OCI-LY7 (cell line): ENCODE measurements around the gene HERPUD2. TPM values are rescaled to one million over a fixed set of nuclear protein-coding genes. Genes with fewer than 3 reads are reported as not detected.

Source experiments
- BruUV-seq: library from RNA; stranded (reverse); fragments of 400-500 nt; replicated peaks from 2 replicates; lab custom pipeline; 2021; lab: Mats Ljungman, UMichigan
- CTCF ChIA-PET: fragments of 300-600 bp; sonication (Branson Sonifier 250); formaldehyde crosslinking; loops from one replicate; lab custom pipeline; 2022; ENCODE audit warnings: antibody characterized with exemption; ENCODE audit not compliant: unreplicated experiment; lab: Charles Lee
- POLR2A ChIA-PET: fragments of 300-600 bp; sonication (Branson Sonifier 250); formaldehyde crosslinking; loops from one replicate; lab custom pipeline; 2022; ENCODE audit warnings: antibody characterized with exemption; lab: Charles Lee
- DNase-seq: peaks from one replicate; pipeline ENCODE4 v3.0.0-alpha.2; 2015; ENCODE audit warnings: low spot score
- H2AFZ ChIP-seq: fragments of 200-600 bp; sonication (generic), shearing (Covaris generic); 2 replicates; pipeline ENCODE4 v1.6.1; 2014; ENCODE audit warnings: mild to moderate bottlenecking, antibody characterized with exemption, low read length, moderate library complexity
- H3K27ac ChIP-seq: fragments of 200-600 bp; sonication (generic); 2 replicates; pipeline ENCODE4 v1.5.1; 2014; ENCODE audit warnings: mixed run types, low read depth, mild to moderate bottlenecking, moderate library complexity, low read length, inconsistent platforms; ENCODE audit not compliant: poor library complexity, severe bottlenecking
- H3K36me3 ChIP-seq: fragments of 200-600 bp; sonication (generic); 2 replicates; pipeline ENCODE4 v1.6.1; 2014; ENCODE audit warnings: mild to moderate bottlenecking, antibody characterized with exemption, low read length, moderate library complexity, mixed read lengths; ENCODE audit not compliant: insufficient read depth
- H3K4me1 ChIP-seq: fragments of 200-600 bp; sonication (generic); 2 replicates; pipeline ENCODE4 v1.5.1; 2014; ENCODE audit warnings: mild to moderate bottlenecking, low read length; ENCODE audit not compliant: insufficient read depth, poor library complexity, severe bottlenecking
- H3K4me2 ChIP-seq: fragments of 200-600 bp; sonication (generic); 2 replicates; pipeline ENCODE4 v1.6.1; 2014; ENCODE audit warnings: mild to moderate bottlenecking, low read length
- H3K4me3 ChIP-seq: fragments of 200-600 bp; sonication (generic); 2 replicates; pipeline ENCODE4 v1.5.1; 2014; ENCODE audit warnings: mild to moderate bottlenecking, low read depth, low read length; ENCODE audit not compliant: poor library complexity, severe bottlenecking
- H3K79me2 ChIP-seq: fragments of 200-600 bp; sonication (generic); 2 replicates; pipeline ENCODE4 v1.6.1; 2016; ENCODE audit warnings: low read depth, mild to moderate bottlenecking, low read length, moderate library complexity, mixed read lengths; ENCODE audit not compliant: insufficient read depth
- H3K9me2 ChIP-seq: fragments of 200-600 bp; sonication (generic); 2 replicates; pipeline ENCODE4 v1.6.1; 2016; ENCODE audit warnings: mild to moderate bottlenecking, low read length, mixed read lengths; ENCODE audit not compliant: insufficient read depth
- H3K9me3 ChIP-seq: fragments of 200-600 bp; sonication (generic); 2 replicates; pipeline ENCODE4 v1.6.1; 2014; ENCODE audit warnings: mild to moderate bottlenecking, mixed run types, low read length, mixed read lengths
- H4K20me1 ChIP-seq: fragments of 200-600 bp; sonication (generic); 2 replicates; pipeline ENCODE4 v1.6.1; 2014; ENCODE audit warnings: mild to moderate bottlenecking, antibody characterized with exemption, low read length, moderate library complexity, mixed read lengths; ENCODE audit not compliant: insufficient read depth
- CTCF ChIP-seq: fragments of 200-600 bp; sonication (generic); conservative IDR thresholded peaks from 2 replicates; pipeline ENCODE4 v1.5.1; 2014; ENCODE audit warnings: mild to moderate bottlenecking, antibody characterized with exemption, low read length, moderate library complexity, mixed read lengths
- EZH2phosphoT487 ChIP-seq: fragments of 200-600 bp; sonication (generic); IDR thresholded peaks from 2 replicates; pipeline ENCODE4 v1.6.1; 2018; ENCODE audit warnings: low read depth, borderline replicate concordance, mild to moderate bottlenecking, mixed run types, antibody characterized with exemption, low read length, moderate library complexity, mixed read lengths
- intact Hi-C: fragments of 100-400 bp; cut with micrococcal nuclease; formaldehyde crosslinking; loops from one replicate; pipeline ENCODE4 v1.10.0; 2022; ENCODE audit not compliant: unreplicated experiment
- total RNA-seq, 2 experiments: library from RNA; depleted of rRNA in 1 of 2; stranded (reverse); fragments of >200 nt in 1 of 2; shearing (Covaris generic) in 1 of 2; gene quantifications; 2 replicates each; pipeline ENCODE4 v1.2.3, GENCODE V29; 2014 to 2022

The HERPUD2 gene
- total RNA-seq, 2 experiments from 2014 or later = 11.9 to 20.6 TPM

- intact Hi-C loops = no loop called here
- POLR2A ChIA-PET = interaction anchor here (1.0 to 1.1 kb wide), 3 partner anchors 8 to 47 kb away, joined by 3 to 5 read pairs (median 4); no protein-coding TSS in a partner anchor
- no TSS peak for BruUV-seq
Measured at GRCh38 chr7:35599645-35600044, 95.3 kb downstream of the HERPUD2 start.

GRCh38 chr7:35599061-35599460 is 95.9 kb downstream of the HERPUD2 start:
- no peaks in the 10 kb centered on the region for H4K20me1 ChIP-seq
- TF ChIP-seq EZH2phosphoT487 = no peak
- H3K4me1 ChIP-seq = no peaks in the 10 kb centered on the region
- no peak for DNase-seq
- no TSS peak for BruUV-seq
- ChIA-PET CTCF (no interaction called here), POLR2A (interaction anchor here (0.6 to 1.1 kb wide), 4 partner anchors 9 to 372 kb away, joined by 3 to 5 read pairs (median 4); no protein-coding TSS in a partner anchor)
- no peak overlapping the region for H2AFZ ChIP-seq
- no peaks in the 10 kb centered on the region for H3K79me2 ChIP-seq
- no peak overlapping the region for H3K27ac ChIP-seq
- no peaks in the 10 kb centered on the region for H3K36me3 ChIP-seq
- intact Hi-C loops = no loop called here
- no peak overlapping the region for H3K4me3 ChIP-seq
- H3K9me2 ChIP-seq = no peaks in the 10 kb centered on the region
- no peak overlapping the region for H3K4me2 ChIP-seq
- H3K9me3 ChIP-seq = no peaks in the 10 kb centered on the region

More at GRCh38 chr7:35599645-35600044, 95.3 kb downstream of the HERPUD2 start:
- DNase-seq = no peak
- Histone ChIP-seq H3K4me1 (no peaks in the 10 kb centered on the region), H2AFZ (no peak overlapping the region), H3K36me3 (no peaks in the 10 kb centered on the region), H3K4me3 (no peak overlapping the region), H3K27ac (no peak overlapping the region), H3K9me3 (no peaks in the 10 kb centered on the region), H3K4me2 (no peak overlapping the region), H3K79me2 (no peaks in the 10 kb centered on the region), H3K9me2 (no peaks in the 10 kb centered on the region), H4K20me1 (no peaks in the 10 kb centered on the region)
- CTCF ChIA-PET = no interaction called here
- no peak for TF ChIP-seq EZH2phosphoT487
- TF ChIP-seq CTCF = no peak

GRCh38 chr7:35596061-35596460 is 98.9 kb downstream of the HERPUD2 start:
- H3K79me2 ChIP-seq = no peaks in the 10 kb centered on the region
- H3K4me1 ChIP-seq = no peaks in the 10 kb centered on the region
- H3K9me2 ChIP-seq = no peaks in the 10 kb centered on the region
- H3K4me3 ChIP-seq = no peak overlapping the region
- no peak for TF ChIP-seq CTCF
- TF ChIP-seq EZH2phosphoT487 = no peak
- POLR2A ChIA-PET = interaction anchor here (0.6 to 1.8 kb wide), 4 partner anchors 10 to 171 kb away, joined by 3 to 6 read pairs (median 4); no protein-coding TSS in a partner anchor
- intact Hi-C loops = no loop called here
- H3K9me3 ChIP-seq = no peaks in the 10 kb centered on the region
- no peaks in the 10 kb centered on the region for H4K20me1 ChIP-seq
- no TSS peak for BruUV-seq
- no peaks in the 10 kb centered on the region for H3K36me3 ChIP-seq
- no peak for DNase-seq
- no peak overlapping the region for H2AFZ ChIP-seq
- H3K4me2 ChIP-seq = no peak overlapping the region
- no peak overlapping the region for H3K27ac ChIP-seq
- CTCF ChIA-PET = interaction anchor here (0.9 kb wide), 1 partner anchor 12 kb away, joined by 3 read pairs; no protein-coding TSS in a partner anchor
